ENCODE measurements around the gene HEPN1. TPM values are rescaled to one million over a fixed set of nuclear protein-coding genes. Genes with fewer than 3 reads are reported as not detected.
A peak's percentile ranks its signal among the peaks of the same experiment; 100 is the strongest.

Gene HEPN1
- total and polyA plus RNA-seq, 9 of the 15 experiments (the other 6 are each of a cell fraction or from before 2014, with no cell fraction given), result not detected

- TF ChIP-seq ADNP (tag; IDR thresholded peaks at IDR 0.05) (no peak), MTA1 (IDR thresholded peaks at IDR 0.05; ENCODE audit: borderline replicate concordance) (peak; percentile 52; the same call in 1 of the 2 replicates), KDM4B (IDR thresholded peaks at IDR 0.05; ENCODE audit: borderline replicate concordance in 2 of 2, low read depth in 1 of 2) (peak in 1 of 2 experiments; percentile 86; a peak in 1 of 4 replicates), CHD2 (IDR thresholded peaks at IDR 0.05; ENCODE audit: low read depth, low read length) (no peak), HOMEZ (CRISPR knock-in tag; IDR thresholded peaks at IDR 0.05) (no peak), E2F8 (IDR thresholded peaks at IDR 0.05; ENCODE audit: low read depth, partially characterized antibody) (no peak), MCM3 (IDR thresholded peaks at IDR 0.05) (no peak), ZNF444 (CRISPR knock-in tag; IDR thresholded peaks at IDR 0.05) (no peak), LEF1 (IDR thresholded peaks at IDR 0.05) (0 out of 2 replicates have a peak, but pooled peaks have one; percentile 22), EP400 (IDR thresholded peaks at IDR 0.05) (peak; percentile 81), ZSCAN29 (IDR thresholded peaks at IDR 0.05) (peak; percentile 58), ZNF347 (CRISPR knock-in tag; IDR thresholded peaks at IDR 0.05; ENCODE audit: low read depth) (no peak), CC2D1A (IDR thresholded peaks at IDR 0.05) (no peak), JUN (IDR thresholded peaks at IDR 0.05; ENCODE audit: borderline replicate concordance, low read depth, low read length) (no peak), JUN (CRISPR knock-in tag; IDR thresholded peaks at IDR 0.05; ENCODE audit: borderline replicate concordance) (no peak), SMARCB1 (IDR thresholded peaks at IDR 0.05; ENCODE audit: insufficient read length, low read depth) (peak; percentile 25), ELF4 (CRISPR knock-in tag; IDR thresholded peaks at IDR 0.05) (no peak)
- TF ChIP-seq, protein P1, sequence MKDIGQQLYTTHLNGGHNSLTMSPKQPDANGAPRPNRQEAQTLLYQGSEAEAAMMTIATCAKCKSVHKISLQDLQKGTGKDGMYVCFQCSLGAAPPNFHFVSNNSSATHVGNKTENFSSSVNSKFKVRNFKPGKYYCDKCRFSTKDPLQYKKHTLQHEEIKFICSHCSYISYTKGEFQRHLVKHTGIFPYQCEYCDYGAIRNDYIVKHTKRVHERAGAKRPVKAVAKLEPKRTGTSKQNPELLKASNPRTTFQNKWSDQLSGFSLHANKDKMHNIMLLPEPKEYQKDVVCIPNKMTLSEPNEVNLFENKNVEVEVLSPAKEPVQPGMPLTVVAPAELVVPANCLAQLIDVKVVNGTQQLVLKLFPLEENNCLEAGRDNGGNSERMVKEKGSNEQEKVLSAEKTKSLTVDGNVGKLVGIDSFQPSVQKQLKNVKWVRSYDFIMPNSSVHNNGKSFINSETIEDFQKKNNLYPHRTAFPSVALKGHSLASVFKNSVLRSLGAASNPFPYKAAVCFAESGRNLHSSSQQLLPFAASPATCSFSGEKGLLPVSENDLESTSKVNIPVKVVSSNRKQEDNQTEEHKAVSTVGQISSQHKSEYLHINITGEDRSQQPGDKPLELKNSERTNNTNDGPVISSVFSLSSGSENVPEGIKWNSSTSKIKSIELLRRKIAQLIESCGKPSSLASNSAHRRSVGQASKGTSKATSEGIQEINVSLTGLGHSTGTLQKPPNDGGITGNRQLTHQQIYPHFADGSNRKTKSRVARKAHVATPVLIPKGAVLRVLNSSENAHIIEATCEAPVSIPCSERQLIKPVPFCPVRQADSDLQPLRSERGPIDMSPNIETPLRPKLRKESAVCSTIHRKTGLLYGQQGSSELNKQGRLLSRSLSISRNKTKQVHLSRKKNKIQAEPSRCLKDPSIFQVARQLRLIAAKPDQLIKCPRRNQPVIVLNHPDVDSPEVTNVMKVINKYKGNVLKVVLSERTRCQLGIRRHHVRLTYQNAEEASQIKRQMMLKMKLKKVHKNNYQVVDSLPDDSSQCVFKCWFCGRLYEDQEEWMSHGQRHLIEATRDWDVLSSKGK (CRISPR knock-in tag; IDR thresholded peaks at IDR 0.05), result no peak
- TF ChIP-seq, protein P2, sequence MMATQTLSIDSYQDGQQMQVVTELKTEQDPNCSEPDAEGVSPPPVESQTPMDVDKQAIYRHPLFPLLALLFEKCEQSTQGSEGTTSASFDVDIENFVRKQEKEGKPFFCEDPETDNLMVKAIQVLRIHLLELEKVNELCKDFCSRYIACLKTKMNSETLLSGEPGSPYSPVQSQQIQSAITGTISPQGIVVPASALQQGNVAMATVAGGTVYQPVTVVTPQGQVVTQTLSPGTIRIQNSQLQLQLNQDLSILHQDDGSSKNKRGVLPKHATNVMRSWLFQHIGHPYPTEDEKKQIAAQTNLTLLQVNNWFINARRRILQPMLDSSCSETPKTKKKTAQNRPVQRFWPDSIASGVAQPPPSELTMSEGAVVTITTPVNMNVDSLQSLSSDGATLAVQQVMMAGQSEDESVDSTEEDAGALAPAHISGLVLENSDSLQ (IDR thresholded peaks at IDR 0.05), result peak; percentile 83
Observed at GRCh38 chr11:124953753-124954589, 34.9 kb downstream of the HEPN1 start, which contains the start of gene CCDC15 (continued).

Data from K562 (cell line).